HG03280 (cell line): Measurements from ENCODE around the gene ADAM23.

ENCODE experiments used
- ATAC-seq: cut with Tn5 transposase; IDR thresholded peaks from one replicate; pipeline ENCODE4 v1.9.1; 2021; ENCODE audit warnings: mild to moderate bottlenecking, moderate library complexity; ENCODE audit not compliant: unreplicated experiment

Gene ADAM23

DNA sequence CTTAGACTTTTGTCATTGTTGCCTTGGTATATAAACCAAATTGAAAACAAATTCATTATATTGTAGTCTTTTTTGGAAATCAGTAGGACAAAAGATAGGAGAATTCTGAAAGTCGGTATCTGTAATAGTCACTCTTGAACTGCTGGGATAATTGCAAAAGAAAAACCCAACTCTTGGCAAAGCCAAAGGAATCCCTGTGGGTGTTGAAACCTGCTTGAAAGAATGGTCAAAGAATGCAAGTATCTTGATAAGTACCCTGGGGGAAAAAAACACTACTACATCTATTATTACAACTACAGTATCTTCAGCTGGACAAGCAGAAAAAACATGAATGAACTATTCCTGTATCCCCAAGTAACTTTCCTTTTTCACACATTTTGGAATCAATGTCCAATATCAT lies 191.7 kb downstream of the ADAM23 start:
- ATAC-seq, result no peak

- ATAC-seq, result no peak
Measured at GRCh38 chr2:206639636-206640035, 196.3 kb downstream of the ADAM23 start.

DNA sequence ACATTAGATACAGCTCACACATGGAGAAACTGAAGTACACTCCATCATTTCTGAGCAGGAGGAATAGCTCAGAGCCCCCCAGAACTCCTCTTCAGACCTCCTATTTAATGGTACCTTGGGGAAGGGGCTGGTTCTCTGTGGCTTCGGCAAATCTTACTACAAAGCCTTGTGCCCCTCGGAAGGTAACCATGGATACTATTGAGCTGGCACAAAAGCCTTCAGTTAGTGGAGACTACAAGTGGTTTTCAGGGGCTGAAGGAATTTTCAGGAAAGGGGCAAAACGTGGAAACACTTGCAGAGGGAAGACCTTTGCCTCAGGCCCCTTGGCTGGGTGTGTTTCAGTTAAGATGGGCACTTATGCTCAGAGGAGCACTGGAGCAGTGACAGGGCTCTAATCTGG lies 197.9 kb downstream of the ADAM23 start:
- no peak for ATAC-seq

GRCh38 chr2:206642075-206643025 lies 199.0 kb downstream of the ADAM23 start, which contains the start of gene FAM237A:
TSS of gene FAM237A (plus strand) at chr2:206642487. CDS start at chr2:206644237, 1,750 bp downstream.
- ATAC-seq, result no peak

- no peak for ATAC-seq
Measured at GRCh38 chr2:206647985-206648384, 204.7 kb downstream of the ADAM23 start.

GRCh38 chr2:206657087-206657486 lies 213.8 kb downstream of the ADAM23 start:
- ATAC-seq, result no peak

DNA sequence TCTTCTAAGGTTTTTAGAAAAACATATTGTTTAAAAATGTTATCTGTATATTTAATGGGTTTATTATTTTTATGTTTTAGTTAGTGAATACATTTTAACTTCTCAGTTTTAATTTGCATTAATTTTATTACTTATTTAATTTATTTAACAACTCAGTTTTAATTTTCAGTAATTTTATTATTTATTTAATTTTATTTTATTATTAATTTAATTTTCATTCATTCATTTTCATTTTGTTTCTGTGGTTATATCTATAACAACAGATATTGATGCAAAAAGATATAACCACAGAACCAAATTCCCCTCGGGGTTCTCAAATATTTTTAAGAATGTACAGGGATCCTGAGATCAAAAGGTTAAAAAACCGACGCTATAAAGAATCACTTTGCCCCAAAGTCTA lies 221.9 kb downstream of the ADAM23 start:
- ATAC-seq, result no peak
